Heart right ventricle (tissue), 16 donors: ENCODE results near the gene MARK1. TPM values are rescaled to one million over a fixed set of nuclear protein-coding genes. Genes with fewer than 3 reads are reported as not detected.

ENCODE experiments used
- ATAC-seq, 8 donors: fragments of 200-7000 bp; cut with Tn5 transposase; one replicate each; pipeline ENCODE4 v1.9.1; 2020; ENCODE audit warnings: mild to moderate bottlenecking in 8 of 8, moderate library complexity in 8 of 8, moderate number of reproducible peaks in 1 of 8
- DNase-seq, 2 donors: peaks; one replicate each; pipeline ENCODE4 v3.0.0-alpha.2; 2020
- H3K27ac ChIP-seq, 10 donors: fragments of 200-600 bp; sonication (generic) in 2 of 10; one replicate each; pipeline versions ENCODE4 v1.5.0 to v1.8.0; 2020 to 2022; ENCODE audit warnings: mild to moderate bottlenecking in 3 of 10
- H3K27me3 ChIP-seq, 7 donors: fragments of 200-600 bp; one replicate each; pipeline ENCODE4 v1.8.0; 2021 to 2022; ENCODE audit warnings: mild to moderate bottlenecking in 2 of 7
- H3K36me3 ChIP-seq, 9 donors: fragments of 200-600 bp; sonication (generic) in 1 of 9; one replicate each; pipeline versions ENCODE4 v1.5.0 to v1.8.0; 2020 to 2022; ENCODE audit warnings: mild to moderate bottlenecking in 2 of 9
- H3K4me1 ChIP-seq, 9 donors: fragments of 200-600 bp; sonication (generic) in 1 of 9; one replicate each; pipeline versions ENCODE4 v1.5.0 to v1.8.0; 2020 to 2022; ENCODE audit warnings: mild to moderate bottlenecking in 4 of 9
- H3K4me3 ChIP-seq, 10 donors: fragments of 200-600 bp; sonication (generic) in 2 of 10; one replicate each; pipeline versions ENCODE4 v1.5.0 to v1.8.0; 2020 to 2022; ENCODE audit warnings: mild to moderate bottlenecking in 7 of 10, moderate library complexity in 2 of 10
- H3K9me3 ChIP-seq, 11 donors: fragments of 200-600 bp in 10 of 11; sonication (generic) in 2 of 11; one replicate each; pipeline versions ENCODE4 v1.5.0 to v1.8.0; 2013 to 2022; ENCODE audit warnings: mild to moderate bottlenecking in 2 of 11, control low read depth in 1 of 11, moderate library complexity in 1 of 11
- CTCF ChIP-seq, 9 donors: fragments of 200-600 bp; sonication (generic) in 2 of 9; IDR thresholded peaks; one replicate each; pipeline versions ENCODE4 v1.5.0 to v1.8.0; 2021 to 2022; ENCODE audit warnings: antibody characterized with exemption in 9 of 9, mild to moderate bottlenecking in 5 of 9, moderate library complexity in 1 of 9
- WGBS, 2 donors: extraction: QIAGEN DNeasy Blood & Tissue Kit; methylation state at CpG; one replicate each; pipeline ENCODE4 v1.1.7; 2013; ENCODE audit warnings: inconsistent platforms in 1 of 2; 5-methylcytosine and 5-hydroxymethylcytosine counted together
- intact Hi-C, 10 donors: fragments of 100-400 bp; cut with DNase I; formaldehyde crosslinking; loops; one replicate each; pipeline versions ENCODE4 v1.11.1 to v1.14.2; 2022
- polyA plus RNA-seq, 2 donors: library from polyadenylated mRNA; stranded (reverse); fragments of 200-250 nt; gene quantifications; one replicate each; pipeline ENCODE4 v1.2.3, GENCODE V29; 2013
- total RNA-seq, 10 donors: library from RNA; stranded (reverse); fragmentation: NEBNext Ultra II Directional in 3 of 10; extraction: Animal tissue kit (Norgen Biotek cat#: 25700) in 3 of 10; gene quantifications; one replicate each; pipeline versions ENCODE4 v1.2.1 to v1.2.4, GENCODE V29; 2021 to 2023
- donor health status: Arrhythmogenic right ventricular cardiomyopathy.
- donor health status: ischemic (EF 13 %, LVEDD 7.1; RV severe dilation, severe dysfunction).
- donor health status: healthy with polysubstance abuse.
- donor health status: DM: no; HTN: yes; CAD: no.
- donor health status: DM: no; HTN: no; CAD: no.
- donor health status: ischemic (EF 25% LVEDD 6.9; RV normal size, moderate dysfunction).
- donor health status: ischemic (EF 25% LVEDD 5.7; RV mildly dilated, moderate dysfunction).
- donor health status: healthy.
- donor health status: DM: yes; HTN: yes; CAD: no.
- donor health status: Ischemic cardiomyopathy.
- donor health status: ischemic (EF 35%, LVEDD 5.7; RV mildly dilated, moderate dysfunction).
- donor health status: nonischemic (EF 11% LVEDD 7.7; RV severe dilation, severe dysfunction).
- donor health status: DM: yes; HTN: yes; CAD: no.
- donor health status: PGD.
- donor health status: ischemic (EF 29% LVEDD 5.4; RV normal size, mild dysfunction).
- donor health status: nonischemic (EF 23%, LVEDD 6.1; RV moderate dilation, normal function).

The MARK1 gene
- total and polyA plus RNA-seq, 12 donors, result 6.9 to 19.0 (median 14.9) TPM

GRCh38 chr1:220575718-220576497, 48.0 kb downstream of the MARK1 start:
- DNase-seq (no peak), ATAC-seq (no peak)
- 96 to 98% methylated on average over 6 of the region's 6 CpGs for WGBS, 2 donors
- H3K4me1 ChIP-seq, result no peaks in the 10 kb centered on the region
- H3K4me3 ChIP-seq, result no peak overlapping the region
- H3K36me3 ChIP-seq, result peaks cover 0 to 7% (median 0%) of the 10 kb centered on the region in 9 donors
- no peak overlapping the region for H3K27ac ChIP-seq
- intact Hi-C loops, result no loop called here
- no peaks in the 10 kb centered on the region for H3K27me3 ChIP-seq
- peaks cover 0 to 35% (median 21%) of the 10 kb centered on the region in 11 donors for H3K9me3 ChIP-seq
- no peak for TF ChIP-seq CTCF (IDR thresholded peaks at IDR 0.05)

- no peak overlapping the region for H3K27ac ChIP-seq
- intact Hi-C loops, result no loop called here
- H3K36me3 ChIP-seq, result peaks cover 0 to 7% (median 0%) of the 10 kb centered on the region in 9 donors
- no peak overlapping the region for H3K4me3 ChIP-seq
- whole genome bisulfite sequencing, 2 donors, result 57 to 90% methylated on average over 1 of the region's 1 CpG
- no peak for DNase-seq
- no peak for TF ChIP-seq CTCF (IDR thresholded peaks at IDR 0.05)
- H3K4me1 ChIP-seq, result no peaks in the 10 kb centered on the region
- H3K9me3 ChIP-seq, result peaks cover 0 to 25% (median 21%) of the 10 kb centered on the region in 11 donors
- ATAC-seq, result no peak
- H3K27me3 ChIP-seq, result no peaks in the 10 kb centered on the region
Measured at GRCh38 chr1:220577926-220578325, 50.0 kb downstream of the MARK1 start.

DNA sequence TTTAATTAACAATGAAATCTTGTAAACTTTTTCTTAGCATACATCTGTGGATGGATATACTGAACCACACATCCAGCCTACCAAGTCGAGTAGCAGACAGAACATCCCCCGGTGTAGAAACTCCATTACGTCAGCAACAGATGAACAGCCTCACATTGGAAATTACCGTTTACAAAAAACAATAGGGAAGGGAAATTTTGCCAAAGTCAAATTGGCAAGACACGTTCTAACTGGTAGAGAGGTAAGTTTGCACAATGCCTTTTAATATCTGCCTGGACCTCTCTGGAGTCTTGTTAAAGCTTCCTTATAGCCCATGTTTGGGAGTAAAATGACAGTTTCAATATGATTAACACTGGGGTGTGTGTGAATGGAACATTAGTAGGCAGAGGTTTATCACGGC, 51.4 kb downstream of the MARK1 start:
- Histone ChIP-seq H3K4me3 (no peak overlapping the region), H3K36me3 (peaks cover 0 to 7% (median 0%) of the 10 kb centered on the region in 9 donors), H3K9me3 (peaks cover 0 to 11% (median 7%) of the 10 kb centered on the region in 11 donors), H3K27me3 (no peaks in the 10 kb centered on the region), H3K27ac (no peak overlapping the region), H3K4me1 (no peaks in the 10 kb centered on the region)
- 71 to 81% methylated on average over 6 of the region's 6 CpGs for WGBS, 2 donors
- ATAC-seq (no peak), DNase-seq (no peak)
- intact Hi-C loops, result no loop called here
- TF ChIP-seq CTCF (IDR thresholded peaks at IDR 0.05), result no peak

DNA sequence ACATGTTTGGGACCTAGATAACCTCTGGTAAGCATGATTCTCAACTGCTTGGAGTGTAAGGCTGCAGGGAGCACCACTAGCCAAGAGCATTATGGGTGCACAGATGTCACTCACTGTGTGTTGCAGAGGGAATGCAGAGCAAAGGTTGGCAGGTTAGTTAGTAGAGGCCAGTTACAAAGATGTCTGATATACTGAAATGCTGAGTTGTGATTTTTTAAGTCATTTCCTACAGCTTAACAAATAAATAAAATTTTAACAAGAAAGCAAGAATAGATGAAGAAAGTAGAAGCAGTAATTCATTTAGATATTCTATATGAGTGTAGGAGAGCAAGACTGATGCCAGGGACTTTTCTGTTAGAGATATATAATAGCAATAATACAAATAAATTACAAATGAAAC, 64.8 kb downstream of the MARK1 start:
- TF ChIP-seq CTCF (IDR thresholded peaks at IDR 0.05), result no peak
- Histone ChIP-seq H3K4me1 (no peaks in the 10 kb centered on the region), H3K36me3 (peaks cover 0 to 12% (median 0%) of the 10 kb centered on the region in 9 donors), H3K27ac (no peak overlapping the region), H3K9me3 (no peaks in the 10 kb centered on the region), H3K4me3 (no peak overlapping the region), H3K27me3 (no peaks in the 10 kb centered on the region)
- ATAC-seq (no peak), DNase-seq (no peak)
- intact Hi-C loops, result no loop called here
